ENCODE data around the gene IL2RG.

IL2RG gene

GRCh38 chrX:71111141-71111843 is at the start of gene IL2RG:
Gene IL2RG (minus strand): TSS chrX:71111577. CDS start chrX:71111539, 38 bp downstream.
- DNase-seq = no peak

DNA sequence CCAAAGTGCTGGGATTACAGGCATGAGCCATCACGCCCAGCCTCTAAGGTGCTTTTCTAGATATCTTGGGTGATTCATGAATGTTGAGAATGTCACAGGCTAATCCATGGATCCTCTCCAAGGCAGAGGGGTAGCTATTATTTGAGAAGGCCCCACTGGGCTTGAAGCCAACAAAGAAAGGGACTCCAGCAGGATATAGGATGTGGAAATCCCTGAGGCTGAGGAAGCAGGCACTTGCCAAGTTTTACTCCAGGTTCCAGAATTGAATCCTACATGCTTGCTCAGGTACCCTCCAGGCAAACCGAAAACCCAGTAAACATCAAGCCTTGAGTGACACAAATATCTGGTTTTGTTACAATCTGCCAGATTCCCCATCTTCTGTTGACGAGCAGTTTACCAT is 49.1 kb upstream of the IL2RG start:
- DNase-seq = no peak

DNA sequence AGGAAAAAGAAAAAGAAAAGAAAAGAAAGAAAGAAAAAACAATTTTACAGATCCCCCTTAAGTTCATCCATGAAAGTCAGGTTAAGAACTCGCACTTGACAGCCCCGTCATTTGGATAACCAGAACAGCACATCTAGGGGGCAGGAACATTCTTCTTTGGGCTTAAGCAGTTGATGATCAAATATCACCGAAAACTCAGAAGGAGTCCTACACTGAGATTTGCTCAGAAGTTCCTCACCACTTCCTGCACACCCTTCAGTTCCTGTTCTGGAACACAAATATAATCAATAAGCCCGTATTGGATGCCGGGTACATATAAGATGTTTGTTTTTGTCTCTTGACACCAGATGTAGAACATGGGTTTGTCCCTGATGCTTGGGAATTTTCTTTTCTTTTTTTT is 48.0 kb upstream of the IL2RG start:
- DNase-seq = no peak

- DNase-seq = no peak
These were observed 47.2 kb upstream of the IL2RG start for GRCh38 chrX:71158603-71159002.

DNA sequence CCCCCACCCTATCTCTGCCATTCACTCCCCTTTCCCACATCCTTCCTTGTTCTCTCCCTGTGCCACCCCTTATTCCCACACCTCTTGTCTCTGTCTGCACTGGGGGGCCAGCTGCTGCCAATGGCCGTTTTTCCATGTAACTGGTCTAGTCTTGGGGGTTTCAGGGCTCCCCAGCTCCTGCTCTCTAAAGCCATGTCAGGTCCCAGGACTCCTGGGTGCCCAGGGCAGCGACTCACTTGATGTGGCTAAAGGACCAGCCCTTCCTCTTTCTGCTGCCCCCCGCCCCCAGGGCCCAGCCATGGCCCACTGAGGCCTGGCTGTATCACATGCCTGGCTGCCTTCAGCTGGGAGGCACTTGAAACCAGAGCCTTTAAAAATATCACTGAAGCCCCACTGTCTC is 43.3 kb upstream of the IL2RG start:
- no peak for DNase-seq

- no peak for DNase-seq
These were observed 42.8 kb upstream of the IL2RG start for GRCh38 chrX:71154196-71154595.

DNA sequence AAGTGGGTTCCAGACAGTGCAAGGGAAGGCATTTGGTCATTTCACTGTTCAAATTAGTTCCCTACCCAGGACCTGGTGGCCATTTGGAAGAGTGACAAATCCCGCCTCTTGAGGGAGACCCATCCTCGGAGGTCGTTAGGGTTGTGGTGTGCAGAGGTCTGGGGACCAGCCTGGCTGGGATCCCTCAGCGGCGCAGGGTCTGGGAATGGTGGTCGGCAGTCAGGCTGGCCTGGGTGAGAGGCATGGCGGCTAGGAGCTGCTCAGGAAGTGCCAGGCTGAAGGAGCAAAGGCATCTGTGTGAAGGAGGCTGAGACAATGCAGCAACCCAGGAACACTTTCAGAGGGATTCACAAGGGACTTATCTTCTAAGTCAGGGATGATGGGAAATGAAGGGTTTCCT is 40.0 kb upstream of the IL2RG start:
- DNase-seq = no peak

DNA sequence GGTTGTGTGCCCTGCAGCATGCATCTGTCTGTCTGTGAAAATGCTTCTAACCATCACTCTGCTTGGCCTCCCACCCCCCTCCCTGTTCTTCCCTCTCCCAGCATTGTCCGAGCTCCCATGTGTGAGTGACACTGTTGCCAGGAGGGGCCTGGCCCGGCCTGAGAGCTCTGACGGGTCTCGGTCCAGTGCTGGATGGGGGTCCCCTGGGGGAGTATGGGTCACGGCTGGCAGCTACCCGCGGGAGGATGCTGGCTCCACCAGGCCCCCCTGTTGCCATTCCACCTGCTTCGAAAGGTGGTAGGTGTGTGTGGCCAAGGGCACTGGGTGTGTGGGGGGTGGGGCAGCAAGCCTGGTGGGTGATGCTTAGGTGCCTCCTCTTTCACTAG is 36.9 kb upstream of the IL2RG start:
- no peak for DNase-seq

GRCh38 chrX:71147496-71148277 is 36.3 kb upstream of the IL2RG start:
- DNase-seq = no peak

DNA sequence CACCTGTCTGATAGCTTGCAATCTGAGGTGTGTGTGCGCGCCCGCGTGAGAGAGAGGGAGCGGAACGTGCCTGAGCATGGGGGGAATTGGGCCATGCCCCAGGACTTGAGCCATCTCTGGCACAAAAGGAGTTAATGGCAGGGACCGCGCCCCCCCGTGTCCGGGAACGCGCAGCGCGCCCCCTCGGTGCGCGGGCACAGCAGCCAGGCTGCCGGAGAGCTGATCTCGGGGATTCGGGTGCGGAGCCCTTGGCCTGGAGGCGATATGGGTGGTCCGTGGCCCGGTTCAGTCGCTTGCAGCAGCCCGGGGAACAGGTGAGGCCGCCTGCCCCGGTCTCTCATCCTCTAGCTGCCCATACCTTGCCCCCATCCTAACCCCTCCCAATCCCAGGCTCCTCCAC is 33.3 kb upstream of the IL2RG start, which contains the start of gene NLGN3:
Gene NLGN3, plus strand, starts transcription at position 191 of the 400 bp plus-strand sequence. CDS start 2,909 bp downstream, outside the sequence.
- DNase-seq = no peak

DNA sequence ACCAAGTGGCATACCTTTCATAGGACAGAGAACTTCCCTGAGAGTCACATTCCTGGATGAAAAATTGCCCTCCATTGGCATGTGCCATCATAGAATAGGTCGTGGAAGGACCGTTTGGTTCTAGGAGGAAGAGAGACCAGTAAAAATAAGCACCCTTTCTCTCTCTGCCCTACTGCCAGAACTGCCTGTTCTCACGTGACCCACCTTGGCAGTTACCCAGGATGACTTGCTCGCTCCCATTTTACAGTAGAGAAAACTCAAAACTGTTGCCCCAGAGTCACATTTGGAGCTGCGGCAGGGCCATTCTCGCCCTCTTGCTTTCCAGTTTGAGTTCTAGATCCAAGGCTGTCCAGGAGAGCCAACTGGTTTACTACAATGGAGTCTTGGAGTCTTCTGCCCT is 32.1 kb upstream of the IL2RG start:
- no peak for DNase-seq

GRCh38 chrX:71140440-71140839 is 29.1 kb upstream of the IL2RG start:
- DNase-seq = no peak

GRCh38 chrX:71131510-71131909 is 20.1 kb upstream of the IL2RG start:
- DNase-seq = no peak

DNA sequence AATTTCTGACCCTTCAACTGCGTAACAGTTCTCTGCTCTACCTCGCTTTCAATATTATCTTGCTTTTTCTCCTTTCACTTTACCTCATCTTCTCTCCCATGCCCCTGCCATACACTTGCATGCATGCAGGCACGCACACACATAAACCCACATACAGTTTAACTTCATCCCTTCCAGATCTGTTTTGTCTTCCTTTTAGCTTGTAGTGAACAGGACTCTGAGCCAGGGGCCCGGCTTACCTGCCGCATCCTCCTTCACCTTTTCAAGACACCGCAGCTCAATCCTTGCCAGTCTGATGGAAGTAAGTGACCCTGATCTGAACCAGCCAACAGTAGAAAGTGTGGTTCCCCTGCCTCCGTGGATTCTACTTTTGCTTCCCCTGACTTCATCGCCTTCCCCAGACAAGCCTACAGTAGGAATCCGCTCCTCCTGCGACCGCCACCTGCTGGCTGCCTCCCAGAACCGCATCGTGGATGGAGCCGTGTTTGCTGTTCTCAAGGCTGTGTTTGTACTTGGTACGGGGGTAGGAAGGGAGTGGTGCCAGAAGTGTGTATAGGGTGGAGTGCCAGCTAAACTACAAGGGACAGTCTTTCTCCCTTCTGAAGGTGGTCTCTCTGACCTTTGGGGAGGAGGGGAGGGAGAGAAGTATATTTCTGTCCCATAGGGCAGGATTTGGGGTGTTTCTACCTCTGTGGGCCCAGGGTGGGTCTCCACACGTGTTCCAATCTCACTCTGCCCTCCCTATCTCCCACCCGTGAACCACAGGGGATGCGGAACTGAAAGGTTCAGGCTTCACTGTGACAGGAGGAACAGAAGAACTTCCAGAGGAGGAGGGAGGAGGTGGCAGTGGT is 17.8 kb upstream of the IL2RG start:
- peak; percentile 29 to 34 for DNase-seq

GRCh38 chrX:71128166-71128833 is 16.9 kb upstream of the IL2RG start:
- no peak for DNase-seq

- DNase-seq = no peak
These were observed 7.7 kb upstream of the IL2RG start for GRCh38 chrX:71118985-71119535.

DNA sequence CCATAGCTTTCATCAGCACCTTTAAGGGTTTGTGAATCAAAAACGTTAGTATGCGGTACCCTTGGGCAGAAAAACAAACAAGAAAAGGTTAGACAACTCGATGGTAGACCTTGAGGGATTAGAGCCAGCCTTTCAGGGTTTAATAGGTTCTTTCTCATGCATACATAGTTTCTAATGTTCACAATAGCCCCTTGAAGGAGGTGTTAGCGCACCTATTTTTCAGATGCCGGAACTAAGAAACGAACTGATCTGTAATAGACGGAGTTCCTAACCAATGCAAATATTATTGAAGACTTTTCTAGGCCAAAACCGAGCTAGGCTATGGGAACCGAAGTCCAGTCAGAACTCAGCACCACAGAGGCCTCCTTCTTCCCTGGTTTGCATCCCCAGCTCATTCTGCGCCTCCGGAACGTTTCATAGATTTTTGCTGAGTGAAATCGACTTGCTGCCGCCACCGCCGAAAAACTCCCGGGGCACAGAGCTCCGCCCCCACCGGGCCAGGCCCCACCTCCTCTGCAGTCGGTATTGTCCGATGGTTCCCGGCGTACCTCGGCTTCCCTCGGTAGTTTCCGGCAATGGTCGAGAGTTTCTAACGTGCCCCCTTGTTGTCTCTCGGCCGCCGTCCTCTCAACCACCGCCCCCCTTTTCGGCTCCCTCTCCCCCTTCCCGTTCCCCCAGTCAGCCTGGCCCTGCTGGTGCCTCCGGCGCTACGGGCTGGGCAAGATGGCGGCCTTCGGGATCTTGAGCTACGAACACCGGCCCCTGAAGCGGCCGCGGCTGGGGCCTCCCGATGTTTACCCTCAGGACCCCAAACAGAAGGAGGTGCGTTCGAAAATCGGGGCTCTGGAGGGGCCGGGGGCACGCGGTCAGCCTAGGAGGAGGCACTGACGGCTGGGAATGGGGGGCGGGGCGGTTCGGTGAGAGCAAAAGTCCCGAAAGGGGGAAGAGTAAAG is 6.9 kb upstream of the IL2RG start, which contains the start of gene MED12:
Gene MED12, plus strand, starts transcription at position 565 of the 953 bp plus-strand sequence. Its CDS starts 159 bp downstream, at position 724.
- peak; percentile 70 to 77 for DNase-seq

DNA sequence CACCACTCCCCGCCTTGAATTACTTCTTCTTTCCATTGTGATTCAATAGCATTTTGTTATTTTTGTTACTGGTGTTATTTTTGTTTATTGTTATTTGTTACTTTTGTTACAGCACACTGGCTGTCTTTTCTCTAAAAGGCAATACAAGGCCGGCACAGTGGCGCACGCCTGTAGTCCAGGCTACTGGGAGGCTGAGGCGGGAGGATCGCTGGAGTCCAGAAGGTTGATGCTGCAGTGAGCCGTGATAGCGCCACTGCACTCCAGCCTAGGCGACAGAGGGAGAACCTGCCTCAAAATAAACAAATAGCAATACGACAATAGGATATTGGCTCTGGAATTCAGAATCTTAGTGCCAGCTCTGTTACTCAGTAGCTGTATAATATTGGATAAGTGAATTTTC is 6.0 kb upstream of the IL2RG start:
- no peak for DNase-seq

DNA sequence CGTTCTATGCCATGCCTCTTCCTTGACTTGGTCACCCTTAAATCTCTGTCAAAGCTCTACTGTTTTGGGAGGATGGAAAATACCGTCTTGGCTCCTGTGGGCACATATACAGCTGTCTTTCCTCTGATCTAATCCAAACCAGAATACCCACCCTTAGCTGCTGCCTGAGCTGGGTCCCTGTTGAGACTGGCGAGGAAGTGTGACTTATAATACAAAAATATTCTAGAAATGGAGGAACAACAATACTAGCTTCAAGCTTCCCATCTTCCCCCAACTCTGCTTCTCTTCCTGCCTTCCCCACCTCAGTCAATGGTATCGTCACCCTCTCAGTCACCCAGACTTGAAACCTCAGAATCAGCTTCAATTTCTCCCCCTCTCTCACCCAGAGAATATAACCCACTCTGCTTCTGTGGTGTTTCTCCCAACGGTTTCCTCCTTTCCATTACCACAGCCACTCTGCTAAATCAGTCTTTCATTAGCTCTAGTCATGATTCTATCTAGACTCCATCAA is 599 bp upstream of the IL2RG start:
- no peak for DNase-seq

GRCh38 chrX:71109051-71109450 is 2.3 kb downstream of the IL2RG start:
- DNase-seq = no peak

Measured in NCI-H2081 (cell line).